PC-3 (cell line): ENCODE measurements around the gene HAUS1. TPM values are rescaled to one million over a fixed set of nuclear protein-coding genes. Genes with fewer than 3 reads are reported as not detected.

ENCODE experiments used
- ATAC-seq: fragments of 200-7000 bp; cut with Tn5 transposase; 2 replicates; pipeline ENCODE4 v1.9.1; 2020; ENCODE audit warnings: mild to moderate bottlenecking, moderate library complexity
- BruUV-seq: library from RNA; stranded (reverse); fragments of 400-500 nt; replicated peaks from 2 replicates; lab custom pipeline; 2021; lab: Mats Ljungman, UMichigan
- CTCF ChIA-PET: fragments of 300-600 bp; sonication (Branson Sonifier 250); formaldehyde crosslinking; loops from one replicate; lab custom pipeline; 2022; ENCODE audit warnings: antibody characterized with exemption; lab: Charles Lee
- POLR2A ChIA-PET: fragments of 300-600 bp; sonication (Branson Sonifier 250); formaldehyde crosslinking; loops from one replicate; lab custom pipeline; 2022; ENCODE audit warnings: antibody characterized with exemption; ENCODE audit not compliant: unreplicated experiment; lab: Charles Lee
- DNase-seq: peaks from one replicate; pipeline ENCODE4 v3.0.0-alpha.2; 2015
- H2AFZ ChIP-seq: fragments of 300-600 bp; sonication (generic); 2 replicates; pipeline ENCODE4 v1.6.0; 2016; ENCODE audit warnings: antibody characterized with exemption, low read length
- H3F3A ChIP-seq: fragments of 300-600 bp; sonication (generic); one replicate; pipeline ENCODE4 v1.6.0; 2017; ENCODE audit warnings: antibody characterized with exemption, low read length, control low read depth, mild to moderate bottlenecking; ENCODE audit not compliant: unreplicated experiment
- H3K27ac ChIP-seq: fragments of 300-600 bp; sonication (generic); 2 replicates; pipeline ENCODE4 v1.5.1; 2016; ENCODE audit warnings: mild to moderate bottlenecking, low read length
- H3K27me3 ChIP-seq: fragments of 300-600 bp; sonication (generic); 2 replicates; pipeline ENCODE4 v1.6.1; 2016; ENCODE audit warnings: low read length, mixed read lengths
- H3K36me3 ChIP-seq: fragments of 300-600 bp; sonication (generic); 2 replicates; pipeline ENCODE4 v1.6.1; 2016; ENCODE audit warnings: low read depth, mixed run types, low read length, mixed read lengths
- H3K4me1 ChIP-seq: fragments of 300-600 bp; sonication (generic); 2 replicates; pipeline ENCODE4 v1.5.1; 2016; ENCODE audit warnings: low read length; ENCODE audit not compliant: insufficient read depth
- H3K4me2 ChIP-seq: fragments of 300-600 bp; sonication (generic); 2 replicates; pipeline ENCODE4 v1.6.0; 2016; ENCODE audit warnings: low read length
- H3K4me3 ChIP-seq: fragments of 300-600 bp; sonication (generic); 2 replicates; pipeline ENCODE4 v1.5.1; 2016; ENCODE audit warnings: mild to moderate bottlenecking, low read length, mixed read lengths
- H3K79me2 ChIP-seq: fragments of 300-600 bp; sonication (generic); 2 replicates; pipeline ENCODE4 v1.6.1; 2017; ENCODE audit warnings: low read length, mixed read lengths
- H3K9ac ChIP-seq: fragments of 300-600 bp; sonication (generic); 2 replicates; pipeline ENCODE4 v1.6.0; 2016; ENCODE audit warnings: mild to moderate bottlenecking, low read length
- H3K9me2 ChIP-seq: fragments of 300-600 bp; sonication (generic); replicated peaks from 2 replicates; pipeline ENCODE4 v1.6.1; 2016; ENCODE audit warnings: mixed run types, low read length, mixed read lengths
- H3K9me3 ChIP-seq: fragments of 300-600 bp; sonication (generic); 2 replicates; pipeline ENCODE4 v1.6.1; 2016; ENCODE audit warnings: low read length, mixed read lengths
- H4K20me1 ChIP-seq: fragments of 300-600 bp; sonication (generic); 2 replicates; pipeline ENCODE4 v1.6.1; 2016; ENCODE audit warnings: low read length, mixed read lengths
- EZH2 ChIP-seq: fragments of 300-600 bp; sonication (generic); IDR thresholded peaks from one replicate; pipeline ENCODE4 v1.6.1; 2017; ENCODE audit warnings: antibody characterized with exemption, mild to moderate bottlenecking, low read length; ENCODE audit not compliant: unreplicated experiment
- EZH2phosphoT487 ChIP-seq: fragments of 300-600 bp; sonication (generic); IDR thresholded peaks from 2 replicates; pipeline ENCODE4 v1.6.1; 2018; ENCODE audit warnings: mild to moderate bottlenecking, antibody characterized with exemption, low read length, borderline replicate concordance
- intact Hi-C: fragments of 100-400 bp; cut with micrococcal nuclease; formaldehyde crosslinking; loops from 2 replicates; pipeline ENCODE4 v1.9.0; 2023
- total RNA-seq: library from RNA; depleted of rRNA; stranded (reverse); fragments of >200 nt; gene quantifications from 2 replicates; pipeline ENCODE4 v1.2.3, GENCODE V29; 2014
- TF ChIP-seq, protein P1 (sequence below): fragments of 300-600 bp; sonication (generic); conservative IDR thresholded peaks from 2 replicates; pipeline ENCODE4 v1.5.1; 2017; ENCODE audit warnings: antibody characterized with exemption, low read depth, mild to moderate bottlenecking, low read length

Gene HAUS1
- total RNA-seq, 1 experiment from 2014 or later: 17.7 TPM

DNA sequence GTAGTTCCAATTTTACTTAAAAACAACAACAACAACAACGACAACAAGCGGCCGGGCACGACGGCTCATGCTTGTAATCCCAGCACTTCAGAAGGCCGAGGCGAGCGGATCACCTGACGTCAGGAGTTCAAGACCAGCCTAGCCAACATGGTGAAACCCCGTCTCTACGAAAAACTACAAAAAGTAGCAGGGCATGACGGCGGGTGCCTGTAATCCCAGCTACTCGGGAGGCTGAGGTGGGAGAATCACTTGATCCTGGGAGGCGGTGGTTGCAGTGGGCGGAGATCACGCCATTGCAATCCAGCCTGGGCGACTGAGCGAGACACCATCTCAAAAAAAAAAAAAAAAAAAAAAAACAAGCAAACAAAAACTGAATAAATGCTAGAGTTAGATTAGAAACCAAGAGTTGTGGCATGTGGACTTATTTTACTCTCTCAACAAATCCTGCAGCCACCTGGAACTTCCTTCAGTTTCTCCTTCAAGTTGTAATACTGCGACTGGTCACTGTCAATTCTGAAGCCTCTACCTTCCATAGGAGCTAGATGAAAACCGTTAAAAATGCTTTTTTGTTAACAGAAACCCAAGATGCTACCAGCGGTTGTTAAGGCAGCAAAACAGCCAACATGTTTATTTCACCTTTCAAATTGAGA is 7.4 kb upstream of the HAUS1 start:
- Histone ChIP-seq H3K4me2 (peak overlapping the region; percentile 85), H2AFZ (no peak overlapping the region), H3K4me1 (peaks cover 6% of the 10 kb centered on the region; the same call in 1 of the 2 replicates), H3K79me2 (peaks cover 56% of the 10 kb centered on the region), H3K9me2 (no peaks in the 10 kb centered on the region), H3K27me3 (no peaks in the 10 kb centered on the region), H4K20me1 (0 out of 2 replicates have a peak, but pooled peaks cover 3% of the 10 kb centered on the region), H3F3A (no peaks in the 10 kb centered on the region), H3K9ac (peak overlapping the region; percentile 94), H3K9me3 (no peaks in the 10 kb centered on the region), H3K27ac (no peak overlapping the region), H3K36me3 (no peaks in the 10 kb centered on the region; the same call in 1 of the 2 replicates), H3K4me3 (peak overlapping the region; percentile 95)
- TF ChIP-seq EZH2phosphoT487: no peak
- TF ChIP-seq EZH2: no peak
- TF ChIP-seq, protein P1, sequence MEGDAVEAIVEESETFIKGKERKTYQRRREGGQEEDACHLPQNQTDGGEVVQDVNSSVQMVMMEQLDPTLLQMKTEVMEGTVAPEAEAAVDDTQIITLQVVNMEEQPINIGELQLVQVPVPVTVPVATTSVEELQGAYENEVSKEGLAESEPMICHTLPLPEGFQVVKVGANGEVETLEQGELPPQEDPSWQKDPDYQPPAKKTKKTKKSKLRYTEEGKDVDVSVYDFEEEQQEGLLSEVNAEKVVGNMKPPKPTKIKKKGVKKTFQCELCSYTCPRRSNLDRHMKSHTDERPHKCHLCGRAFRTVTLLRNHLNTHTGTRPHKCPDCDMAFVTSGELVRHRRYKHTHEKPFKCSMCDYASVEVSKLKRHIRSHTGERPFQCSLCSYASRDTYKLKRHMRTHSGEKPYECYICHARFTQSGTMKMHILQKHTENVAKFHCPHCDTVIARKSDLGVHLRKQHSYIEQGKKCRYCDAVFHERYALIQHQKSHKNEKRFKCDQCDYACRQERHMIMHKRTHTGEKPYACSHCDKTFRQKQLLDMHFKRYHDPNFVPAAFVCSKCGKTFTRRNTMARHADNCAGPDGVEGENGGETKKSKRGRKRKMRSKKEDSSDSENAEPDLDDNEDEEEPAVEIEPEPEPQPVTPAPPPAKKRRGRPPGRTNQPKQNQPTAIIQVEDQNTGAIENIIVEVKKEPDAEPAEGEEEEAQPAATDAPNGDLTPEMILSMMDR: no peak
- ChIA-PET POLR2A (interaction anchor here (0.6 kb wide), 1 partner anchor 125 kb away, joined by 3 read pairs; no protein-coding TSS in a partner anchor), CTCF (no interaction called here)
- no peak for ATAC-seq
- no TSS peak for BruUV-seq
- intact Hi-C loops: no loop called here
- DNase-seq: no peak

DNA sequence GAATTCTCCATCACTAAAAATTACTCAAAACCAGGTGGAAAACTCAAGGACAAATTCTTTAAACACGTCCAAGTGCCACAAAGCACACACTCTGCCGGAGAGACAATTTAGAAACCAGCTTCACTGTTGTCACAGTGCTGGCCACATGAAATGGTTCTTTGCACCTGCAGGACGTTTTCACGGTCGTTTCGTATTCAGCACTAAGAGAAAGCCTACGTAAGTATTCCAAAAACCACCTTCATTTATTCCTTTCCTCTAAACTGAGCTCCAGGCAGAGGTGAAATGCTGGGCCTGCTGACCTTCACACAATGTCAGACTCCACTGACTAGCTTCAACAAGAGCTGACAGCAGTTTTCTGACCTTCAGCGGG is 6.8 kb upstream of the HAUS1 start:
- H3K27me3 ChIP-seq: no peaks in the 10 kb centered on the region
- CTCF ChIA-PET: no interaction called here
- BruUV-seq: TSS peak; percentile 61
- POLR2A ChIA-PET: interaction anchor here (0.6 kb wide), 2 partner anchors 125 to 1052 kb away, joined by 3 read pairs; no protein-coding TSS in a partner anchor
- no peaks in the 10 kb centered on the region for H3F3A ChIP-seq
- no peak for DNase-seq
- peak overlapping the region; percentile 64 for H3K27ac ChIP-seq
- H3K4me1 ChIP-seq: peaks cover 6% of the 10 kb centered on the region; the same call in 1 of the 2 replicates
- no peaks in the 10 kb centered on the region for H3K9me3 ChIP-seq
- TF ChIP-seq EZH2phosphoT487 (no peak), EZH2 (no peak)
- TF ChIP-seq, protein P1: no peak
- H3K9me2 ChIP-seq: no peaks in the 10 kb centered on the region
- no peak; the same call in 1 of the 2 replicates for ATAC-seq
- H3K4me2 ChIP-seq: peak overlapping the region; percentile 85
- H3K79me2 ChIP-seq: peaks cover 53% of the 10 kb centered on the region
- intact Hi-C loops: no loop called here
- 0 out of 2 replicates have a peak, but pooled peaks cover 3% of the 10 kb centered on the region for H4K20me1 ChIP-seq
- no peaks in the 10 kb centered on the region for H3K36me3 ChIP-seq
- peak overlapping the region; percentile 94 for H3K9ac ChIP-seq
- H2AFZ ChIP-seq: 0 out of 2 replicates have a peak overlapping the region, but pooled peaks have one; percentile 96
- peak overlapping the region; percentile 95 for H3K4me3 ChIP-seq
